BJ (cell line): ENCODE data around the gene RNF26. TPM values are rescaled to one million over a fixed set of nuclear protein-coding genes. Genes with fewer than 3 reads are reported as not detected.
A peak's percentile ranks its signal among the peaks of the same experiment; 100 is the strongest.

Source experiments
- CTCF ChIA-PET: fragments of 350-600 bp; formaldehyde crosslinking; extraction: SDS; loops from one replicate; lab custom pipeline; 2021; ENCODE audit warnings: antibody characterized with exemption, inconsistent platforms; lab: Yijun Ruan, JAX
- POLR2A ChIA-PET: fragments of 300-600 bp; sonication (Branson Sonifier 250); formaldehyde crosslinking; extraction: SDS; loops from one replicate; lab custom pipeline; 2021; ENCODE audit warnings: antibody characterized with exemption; lab: Charles Lee
- DNase-seq: peaks from one replicate; pipeline ENCODE4 v3.0.0-alpha.2; 2011; ENCODE audit warnings: low read depth
- H3K27me3 ChIP-seq: 2 replicates; pipeline ENCODE4 v1.6.0; 2011; ENCODE audit warnings: low read length; ENCODE audit not compliant: control insufficient read depth, insufficient read depth
- H3K36me3 ChIP-seq: 2 replicates; pipeline ENCODE4 v1.5.1; 2011; ENCODE audit warnings: low read length; ENCODE audit not compliant: control insufficient read depth, insufficient read depth
- H3K4me3 ChIP-seq: 2 replicates; pipeline ENCODE4 v1.5.1; 2011; ENCODE audit warnings: low read depth, mild to moderate bottlenecking, control low read depth, low read length
- CTCF ChIP-seq: IDR thresholded peaks from 2 replicates; pipeline ENCODE4 v1.5.1; 2011; ENCODE audit warnings: low read depth, mild to moderate bottlenecking, control low read depth, inconsistent platforms, low read length, moderate library complexity; ENCODE audit not compliant: insufficient read depth
- polyA plus RNA-seq: library from polyadenylated mRNA; depleted of rRNA; stranded (reverse); fragments of >200 nt; gene quantifications from 2 replicates; pipeline ENCODE4 v1.2.3, GENCODE V29; 2011

RNF26 gene
- polyA plus RNA-seq, 1 experiment, result 65.1 TPM

- no peak for TF ChIP-seq CTCF
- Histone ChIP-seq H3K27me3 (peaks cover 11% of the 10 kb centered on the region), H3K4me3 (no peak overlapping the region), H3K36me3 (no peaks in the 10 kb centered on the region)
- no peak for DNase-seq
- ChIA-PET CTCF (interaction anchor here (0.7 to 5.6 kb wide), 9 partner anchors 9 to 128 kb away, joined by 3 to 36 read pairs (median 4); partner anchors contain the start of gene C1QTNF5), POLR2A (no interaction called here)
Measured at GRCh38 chr11:119352857-119353260, 18.5 kb downstream of the RNF26 start.

GRCh38 chr11:119355091-119355843, 20.9 kb downstream of the RNF26 start:
- no peak for DNase-seq
- TF ChIP-seq CTCF, result no peak
- POLR2A ChIA-PET, result interaction anchor here (0.7 kb wide), 1 partner anchor 289 kb away, joined by 4 read pairs; no protein-coding TSS in a partner anchor

GRCh38 chr11:119356349-119357031, 22.2 kb downstream of the RNF26 start:
- Histone ChIP-seq H3K27me3 (peaks cover 4% of the 10 kb centered on the region; the same call in 1 of the 2 replicates), H3K36me3 (no peaks in the 10 kb centered on the region), H3K4me3 (peak overlapping the region; percentile 53)
- POLR2A ChIA-PET, result interaction anchor here (0.5 to 0.7 kb wide), 2 partner anchors 151 to 290 kb away, joined by 4 to 12 read pairs; no protein-coding TSS in a partner anchor
- no peak for DNase-seq
- CTCF ChIA-PET, result interaction anchor here (0.6 to 4.7 kb wide), 34 partner anchors 8 to 752 kb away, joined by 3 to 349 read pairs (median 4); partner anchors contain the start of genes C1QTNF5, MCAM, MFRP and NECTIN1
- TF ChIP-seq CTCF, result peak; percentile 75

More at GRCh38 chr11:119355091-119355843, 20.9 kb downstream of the RNF26 start:
- Histone ChIP-seq H3K4me3 (no peak overlapping the region), H3K27me3 (peaks cover 8% of the 10 kb centered on the region; the same call in 1 of the 2 replicates), H3K36me3 (no peaks in the 10 kb centered on the region)
- CTCF ChIA-PET, result interaction anchor here (0.9 to 4.7 kb wide), 14 partner anchors 10 to 374 kb away, joined by 3 to 349 read pairs (median 6); partner anchors contain the start of genes C1QTNF5, MCAM, MFRP and NECTIN1

GRCh38 chr11:119357074-119357473, 22.7 kb downstream of the RNF26 start:
- CTCF ChIA-PET, result interaction anchor here (0.6 to 4.7 kb wide), 22 partner anchors 8 to 752 kb away, joined by 3 to 349 read pairs (median 5); partner anchors contain the start of genes C1QTNF5, MFRP, THY1 and USP2
- no peak for TF ChIP-seq CTCF
- H3K4me3 ChIP-seq, result peak overlapping the region; percentile 53
- no peak for DNase-seq
- H3K27me3 ChIP-seq, result peaks cover 3% of the 10 kb centered on the region; the same call in 1 of the 2 replicates
- POLR2A ChIA-PET, result no interaction called here
- no peaks in the 10 kb centered on the region for H3K36me3 ChIP-seq
